HCT116 (cell line): ENCODE results near the gene PSG4.
"Not testable (repeated sequence)": the region's sequence is repeated elsewhere in the genome, so short reads cannot be mapped to it uniquely, and the experiment has no call there.

Source experiments
- EGR1 ChIP-seq: IDR thresholded peaks from 2 replicates; pipeline ENCODE4 v1.6.1; 2012; ENCODE audit warnings: low read depth
- EZH2 ChIP-seq: fragments of 200-600 bp; sonication (generic); IDR thresholded peaks from 2 replicates; pipeline ENCODE4 v1.6.1; 2017; ENCODE audit warnings: antibody characterized with exemption, mixed run types
- EZH2phosphoT487 ChIP-seq: fragments of 200-600 bp; IDR thresholded peaks from 2 replicates; pipeline ENCODE4 v1.6.1; 2018; ENCODE audit warnings: antibody characterized with exemption, borderline replicate concordance
- POLR2A ChIP-seq: IDR thresholded peaks from 2 replicates; pipeline ENCODE4 v1.7.0; 2011; ENCODE audit warnings: borderline replicate concordance; ENCODE audit not compliant: insufficient read depth, insufficient read length; ENCODE audit errors: extremely low read depth
- POLR2AphosphoS5 ChIP-seq: IDR thresholded peaks from 2 replicates; pipeline ENCODE4 v1.6.1; 2011; ENCODE audit warnings: mild to moderate bottlenecking, low read depth, low read length, moderate library complexity
- SIN3A ChIP-seq: IDR thresholded peaks from 2 replicates; pipeline ENCODE4 v1.6.1; 2012; ENCODE audit warnings: low read depth
- SP1 ChIP-seq: IDR thresholded peaks from 2 replicates; pipeline ENCODE4 v1.6.1; 2012; ENCODE audit warnings: low read depth
- TCF7L2 ChIP-seq: IDR thresholded peaks from 2 replicates; pipeline ENCODE4 v1.7.0; 2011; ENCODE audit warnings: borderline replicate concordance, inconsistent platforms; ENCODE audit not compliant: insufficient read depth, insufficient read length; ENCODE audit errors: extremely low read depth
- YY1 ChIP-seq: IDR thresholded peaks from 2 replicates; pipeline ENCODE4 v1.6.1; 2011; ENCODE audit warnings: low read length, low read depth, moderate library complexity, mild to moderate bottlenecking; ENCODE audit not compliant: insufficient replicate concordance; ENCODE audit errors: extremely low read depth
- TF ChIP-seq, protein P1 (sequence below), 3 experiments: fragments of 200-600 bp in 1 of 3; sonication (generic) in 1 of 3; IDR thresholded peaks in 2 of 3; conservative IDR thresholded peaks in 1 of 3; 2 replicates each; pipeline ENCODE4 v1.5.1; 2012 to 2017; ENCODE audit warnings: low read depth in 2 of 3, low read length in 2 of 3, antibody characterized with exemption in 1 of 3, borderline replicate concordance in 1 of 3, control low read depth in 1 of 3, mild to moderate bottlenecking in 1 of 3, mixed read lengths in 1 of 3, mixed run types in 1 of 3, moderate library complexity in 1 of 3; ENCODE audit not compliant: insufficient read depth in 1 of 3
- TF ChIP-seq, protein P2 (sequence below): IDR thresholded peaks from 2 replicates; pipeline ENCODE4 v1.6.1; 2012; ENCODE audit warnings: low read depth

DNA sequence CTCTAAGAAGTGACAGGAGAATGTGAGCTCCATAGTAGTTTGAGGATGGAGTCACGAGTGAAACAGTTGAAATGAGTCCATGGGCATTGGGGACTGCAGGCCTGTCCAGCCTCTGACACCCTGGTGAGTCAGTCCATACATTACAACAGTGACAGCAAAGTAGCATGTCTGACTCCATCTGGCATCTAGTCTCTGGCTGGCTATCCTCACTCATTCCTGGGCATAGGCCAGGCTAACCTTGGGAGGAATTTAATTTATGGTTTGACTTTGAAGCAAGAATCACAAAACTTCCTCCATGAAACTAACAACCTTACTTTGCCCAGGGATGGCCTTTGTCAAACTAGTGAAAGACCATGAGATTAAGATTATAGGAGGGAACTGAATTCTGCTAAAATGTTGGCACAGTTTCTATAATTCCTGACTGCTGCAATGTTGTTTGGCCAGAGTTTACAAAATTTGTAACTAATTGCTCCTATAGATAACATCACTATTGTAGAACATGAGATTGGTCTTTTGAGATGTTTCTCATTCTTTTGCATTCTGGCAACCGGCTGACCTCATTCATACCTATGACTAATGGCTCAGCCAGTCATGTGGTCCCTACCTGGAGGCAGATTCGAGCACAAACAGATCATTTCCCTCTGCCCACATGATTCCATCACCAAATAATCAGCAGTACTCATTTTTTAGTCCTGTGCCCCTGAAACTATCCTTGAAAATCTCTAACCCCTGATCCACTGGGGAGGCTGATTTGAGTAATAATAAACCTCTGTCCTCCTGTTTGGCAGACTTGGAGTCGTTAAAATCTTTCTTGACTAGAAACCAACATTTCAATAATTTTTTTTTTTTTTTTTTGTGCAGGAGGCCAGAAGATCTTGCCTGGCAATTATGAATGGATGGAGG is 23.3 kb downstream of the PSG4 start:
- TF ChIP-seq SIN3A, POLR2AphosphoS5, EZH2, TCF7L2, EZH2phosphoT487, YY1, SP1, EGR1, POLR2A: not testable (repeated sequence)
- TF ChIP-seq, protein P1, sequence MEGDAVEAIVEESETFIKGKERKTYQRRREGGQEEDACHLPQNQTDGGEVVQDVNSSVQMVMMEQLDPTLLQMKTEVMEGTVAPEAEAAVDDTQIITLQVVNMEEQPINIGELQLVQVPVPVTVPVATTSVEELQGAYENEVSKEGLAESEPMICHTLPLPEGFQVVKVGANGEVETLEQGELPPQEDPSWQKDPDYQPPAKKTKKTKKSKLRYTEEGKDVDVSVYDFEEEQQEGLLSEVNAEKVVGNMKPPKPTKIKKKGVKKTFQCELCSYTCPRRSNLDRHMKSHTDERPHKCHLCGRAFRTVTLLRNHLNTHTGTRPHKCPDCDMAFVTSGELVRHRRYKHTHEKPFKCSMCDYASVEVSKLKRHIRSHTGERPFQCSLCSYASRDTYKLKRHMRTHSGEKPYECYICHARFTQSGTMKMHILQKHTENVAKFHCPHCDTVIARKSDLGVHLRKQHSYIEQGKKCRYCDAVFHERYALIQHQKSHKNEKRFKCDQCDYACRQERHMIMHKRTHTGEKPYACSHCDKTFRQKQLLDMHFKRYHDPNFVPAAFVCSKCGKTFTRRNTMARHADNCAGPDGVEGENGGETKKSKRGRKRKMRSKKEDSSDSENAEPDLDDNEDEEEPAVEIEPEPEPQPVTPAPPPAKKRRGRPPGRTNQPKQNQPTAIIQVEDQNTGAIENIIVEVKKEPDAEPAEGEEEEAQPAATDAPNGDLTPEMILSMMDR (IDR thresholded peaks at IDR 0.05 in 2 of 3, conservative IDR thresholded peaks at IDR 0.05 in 1 of 3; ENCODE audit: borderline replicate concordance in 1 of 3, insufficient read depth in 1 of 3, low read depth in 2 of 3, low read length in 2 of 3), result not testable (repeated sequence)
- TF ChIP-seq, protein P2, sequence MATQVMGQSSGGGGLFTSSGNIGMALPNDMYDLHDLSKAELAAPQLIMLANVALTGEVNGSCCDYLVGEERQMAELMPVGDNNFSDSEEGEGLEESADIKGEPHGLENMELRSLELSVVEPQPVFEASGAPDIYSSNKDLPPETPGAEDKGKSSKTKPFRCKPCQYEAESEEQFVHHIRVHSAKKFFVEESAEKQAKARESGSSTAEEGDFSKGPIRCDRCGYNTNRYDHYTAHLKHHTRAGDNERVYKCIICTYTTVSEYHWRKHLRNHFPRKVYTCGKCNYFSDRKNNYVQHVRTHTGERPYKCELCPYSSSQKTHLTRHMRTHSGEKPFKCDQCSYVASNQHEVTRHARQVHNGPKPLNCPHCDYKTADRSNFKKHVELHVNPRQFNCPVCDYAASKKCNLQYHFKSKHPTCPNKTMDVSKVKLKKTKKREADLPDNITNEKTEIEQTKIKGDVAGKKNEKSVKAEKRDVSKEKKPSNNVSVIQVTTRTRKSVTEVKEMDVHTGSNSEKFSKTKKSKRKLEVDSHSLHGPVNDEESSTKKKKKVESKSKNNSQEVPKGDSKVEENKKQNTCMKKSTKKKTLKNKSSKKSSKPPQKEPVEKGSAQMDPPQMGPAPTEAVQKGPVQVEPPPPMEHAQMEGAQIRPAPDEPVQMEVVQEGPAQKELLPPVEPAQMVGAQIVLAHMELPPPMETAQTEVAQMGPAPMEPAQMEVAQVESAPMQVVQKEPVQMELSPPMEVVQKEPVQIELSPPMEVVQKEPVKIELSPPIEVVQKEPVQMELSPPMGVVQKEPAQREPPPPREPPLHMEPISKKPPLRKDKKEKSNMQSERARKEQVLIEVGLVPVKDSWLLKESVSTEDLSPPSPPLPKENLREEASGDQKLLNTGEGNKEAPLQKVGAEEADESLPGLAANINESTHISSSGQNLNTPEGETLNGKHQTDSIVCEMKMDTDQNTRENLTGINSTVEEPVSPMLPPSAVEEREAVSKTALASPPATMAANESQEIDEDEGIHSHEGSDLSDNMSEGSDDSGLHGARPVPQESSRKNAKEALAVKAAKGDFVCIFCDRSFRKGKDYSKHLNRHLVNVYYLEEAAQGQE, result not testable (repeated sequence)
